Activated naive CD8-positive, alpha-beta T cell (primary cell): ENCODE measurements around the gene TMEM209.
"Not testable (repeated sequence)": the region's sequence is repeated elsewhere in the genome, so short reads cannot be mapped to it uniquely, and the experiment has no call there.

Experiments used
- H3K27ac Mint-ChIP-seq: one replicate; pipeline ENCODE4 v1.8.0; 2021; ENCODE audit warnings: mixed read lengths
- H3K27me3 Mint-ChIP-seq: one replicate; pipeline ENCODE4 v1.8.0; 2021; ENCODE audit warnings: mixed read lengths
- H3K36me3 Mint-ChIP-seq: one replicate; pipeline ENCODE4 v1.8.0; 2021; ENCODE audit warnings: mixed read lengths
- H3K4me1 Mint-ChIP-seq: one replicate; pipeline ENCODE4 v1.8.0; 2021; ENCODE audit warnings: low read depth, mixed read lengths
- H3K4me3 Mint-ChIP-seq: one replicate; pipeline ENCODE4 v1.8.0; 2021; ENCODE audit warnings: mild to moderate bottlenecking, mixed read lengths
- H3K9me3 Mint-ChIP-seq: one replicate; pipeline ENCODE4 v1.8.0; 2021; ENCODE audit warnings: low read depth, mixed read lengths

TMEM209 gene

DNA sequence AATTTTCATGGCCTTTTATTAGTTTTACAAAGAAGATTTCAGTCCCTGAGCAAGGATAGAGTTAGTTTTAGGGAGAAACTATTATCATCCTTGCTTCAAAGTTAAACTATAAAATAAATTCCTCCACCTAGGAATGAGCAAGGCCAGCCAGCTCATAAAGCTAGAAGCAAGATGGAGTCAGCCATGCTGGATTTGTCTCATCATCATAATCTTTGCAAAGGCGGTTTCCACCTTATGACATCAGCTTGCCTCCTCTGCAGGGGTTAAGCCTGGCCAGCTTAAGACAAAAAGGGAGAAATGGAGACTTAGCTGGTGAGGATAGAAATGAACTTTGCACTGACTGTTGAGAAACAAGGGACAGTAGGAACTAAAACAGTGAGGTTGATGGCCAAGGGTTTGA is 21.1 kb upstream of the TMEM209 start:
- H3K27ac Mint-ChIP-seq: no peak overlapping the region
- no peak overlapping the region for H3K4me3 Mint-ChIP-seq
- no peaks in the 10 kb centered on the region for H3K4me1 Mint-ChIP-seq
- no peaks in the 10 kb centered on the region for H3K9me3 Mint-ChIP-seq
- no peaks in the 10 kb centered on the region for H3K27me3 Mint-ChIP-seq
- H3K36me3 Mint-ChIP-seq: no peaks in the 10 kb centered on the region

DNA sequence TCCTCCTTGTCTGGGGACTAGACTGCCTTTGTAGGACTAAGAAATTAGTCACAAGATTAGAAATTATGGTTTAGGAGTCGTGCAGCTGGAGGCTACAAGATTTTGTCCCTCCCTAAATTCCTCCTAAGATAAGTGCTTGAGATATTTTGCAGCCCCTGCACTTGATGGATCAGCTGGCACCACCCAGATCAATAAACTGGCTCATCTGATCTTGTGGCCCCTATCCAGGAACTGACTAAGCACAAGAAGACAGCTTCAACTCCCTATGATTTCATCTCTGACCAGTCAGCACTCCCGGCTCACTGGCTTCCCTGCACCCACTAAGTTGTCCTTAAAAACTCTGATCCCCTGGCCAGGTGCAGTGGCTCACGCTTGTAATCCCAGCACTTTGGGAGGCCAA is 19.7 kb upstream of the TMEM209 start:
- not testable (repeated sequence) for H3K4me1 Mint-ChIP-seq, H3K4me3 Mint-ChIP-seq, H3K27ac Mint-ChIP-seq, H3K27me3 Mint-ChIP-seq, H3K36me3 Mint-ChIP-seq, H3K9me3 Mint-ChIP-seq

DNA sequence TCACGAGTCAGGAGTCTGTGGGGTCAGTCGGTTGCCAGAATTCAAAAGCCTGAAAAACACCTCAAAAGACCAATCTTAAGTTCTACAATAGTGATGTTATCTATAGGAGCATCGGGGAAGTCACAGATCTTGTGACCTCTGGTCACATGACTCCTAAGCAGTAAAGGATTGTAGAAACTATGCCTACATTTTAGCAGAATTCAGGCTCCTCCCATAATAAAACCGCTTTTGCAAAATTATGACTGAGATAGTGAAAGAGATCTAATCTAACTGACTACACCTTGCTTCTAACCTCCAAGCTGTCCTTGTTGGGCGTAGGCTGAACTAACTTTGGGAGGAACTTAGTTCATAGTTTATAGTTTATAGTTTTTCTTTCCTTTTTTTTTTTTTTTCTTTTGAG is 19.0 kb upstream of the TMEM209 start:
- Mint-ChIP-seq H3K4me3 (no peak overlapping the region), H3K9me3 (no peaks in the 10 kb centered on the region), H3K36me3 (no peaks in the 10 kb centered on the region), H3K27me3 (no peaks in the 10 kb centered on the region), H3K4me1 (no peaks in the 10 kb centered on the region), H3K27ac (no peak overlapping the region)

- H3K9me3 Mint-ChIP-seq: no peaks in the 10 kb centered on the region
- no peak overlapping the region for H3K27ac Mint-ChIP-seq
- no peak overlapping the region for H3K4me3 Mint-ChIP-seq
- H3K36me3 Mint-ChIP-seq: no peaks in the 10 kb centered on the region
- no peaks in the 10 kb centered on the region for H3K27me3 Mint-ChIP-seq
- no peaks in the 10 kb centered on the region for H3K4me1 Mint-ChIP-seq
Measured at GRCh38 chr7:130223646-130224045, 18.4 kb upstream of the TMEM209 start.

GRCh38 chr7:130221746-130222145 is 16.5 kb upstream of the TMEM209 start:
- Mint-ChIP-seq H3K36me3 (no peaks in the 10 kb centered on the region), H3K27ac (no peak overlapping the region), H3K27me3 (no peaks in the 10 kb centered on the region), H3K9me3 (no peaks in the 10 kb centered on the region), H3K4me3 (no peak overlapping the region), H3K4me1 (no peaks in the 10 kb centered on the region)

DNA sequence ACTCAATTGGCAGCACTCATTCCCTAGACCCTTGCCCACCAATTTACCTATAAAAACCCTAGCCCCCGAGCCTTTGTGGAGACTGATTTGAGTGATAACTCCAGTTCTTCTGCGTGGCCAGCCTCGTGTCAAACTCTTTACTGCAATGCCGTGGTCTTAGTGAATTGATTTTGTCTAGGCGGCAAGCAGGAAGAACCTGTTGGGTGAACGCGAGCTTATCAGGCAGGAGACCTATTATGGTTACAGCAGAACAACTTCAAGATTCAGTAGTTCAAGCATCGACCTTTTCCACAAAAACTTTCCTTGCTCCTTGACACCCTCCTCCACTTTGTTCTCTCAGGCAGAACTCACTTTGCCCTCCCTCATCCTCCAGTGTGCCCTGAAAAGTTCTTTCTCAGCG is 14.7 kb upstream of the TMEM209 start:
- no peak overlapping the region for H3K4me3 Mint-ChIP-seq
- H3K27me3 Mint-ChIP-seq: no peaks in the 10 kb centered on the region
- H3K27ac Mint-ChIP-seq: no peak overlapping the region
- no peaks in the 10 kb centered on the region for H3K9me3 Mint-ChIP-seq
- H3K36me3 Mint-ChIP-seq: no peaks in the 10 kb centered on the region
- H3K4me1 Mint-ChIP-seq: no peaks in the 10 kb centered on the region

DNA sequence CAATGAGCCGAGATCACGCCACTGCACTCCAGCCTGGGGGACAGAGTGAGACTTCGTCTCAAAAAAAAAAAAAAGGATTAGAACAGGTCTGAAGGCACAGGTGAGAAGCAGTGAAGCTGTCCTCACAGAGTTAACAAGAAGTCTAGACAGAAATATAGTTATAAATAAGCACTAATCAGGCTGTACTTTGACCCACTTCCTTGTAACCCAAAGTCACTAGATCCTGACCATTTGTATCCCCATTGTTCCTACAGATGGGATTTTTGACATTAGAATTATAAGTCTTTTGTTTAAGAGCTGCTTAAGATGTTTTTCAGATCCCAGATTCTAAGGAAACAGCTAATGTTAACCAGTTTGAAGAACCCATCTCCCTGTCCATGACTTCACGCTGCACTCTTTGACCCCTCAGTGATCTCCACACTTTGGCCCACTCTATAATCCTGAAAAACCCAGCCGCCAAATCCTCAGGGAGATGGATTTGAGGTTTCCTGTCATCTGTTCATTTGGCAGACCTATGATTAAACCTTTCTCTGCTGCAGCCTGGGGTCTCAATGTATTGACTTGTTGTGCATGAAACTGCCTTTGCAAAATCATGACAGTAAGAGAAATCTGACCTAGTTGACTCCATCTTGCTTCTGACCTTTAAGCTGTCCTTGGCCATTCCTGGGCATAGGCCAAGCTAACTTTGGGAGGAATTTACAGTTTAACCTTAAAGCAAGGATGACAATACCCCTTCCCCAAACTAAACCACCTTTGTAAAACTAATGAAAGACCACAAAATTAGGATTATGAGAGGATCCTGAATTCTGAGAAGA is 13.8 kb upstream of the TMEM209 start:
- Mint-ChIP-seq H3K36me3 (peaks cover 2% of the 10 kb centered on the region), H3K27ac (no peak overlapping the region), H3K4me1 (no peaks in the 10 kb centered on the region), H3K27me3 (peaks cover 2% of the 10 kb centered on the region), H3K9me3 (no peaks in the 10 kb centered on the region), H3K4me3 (no peak overlapping the region)

DNA sequence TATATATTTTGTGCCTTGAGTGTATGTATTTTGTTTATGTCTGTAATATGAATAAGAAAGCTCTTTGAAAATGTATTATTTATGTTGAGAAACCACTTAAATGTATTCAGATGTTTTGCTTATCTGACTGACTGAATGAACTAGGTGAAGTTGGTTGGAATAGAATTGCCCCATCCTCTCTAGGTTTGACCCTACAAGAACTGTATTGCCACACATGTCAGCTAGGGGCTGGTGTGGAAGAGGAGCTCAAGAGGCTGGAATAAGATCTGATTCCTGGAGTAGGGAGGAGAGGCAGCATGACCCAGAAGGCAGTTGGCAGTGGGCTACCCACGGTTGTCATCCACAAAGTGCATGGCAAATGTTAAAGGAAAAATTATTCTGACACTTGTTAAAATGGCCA is 11.5 kb upstream of the TMEM209 start:
- no peaks in the 10 kb centered on the region for H3K9me3 Mint-ChIP-seq
- H3K4me3 Mint-ChIP-seq: no peak overlapping the region
- H3K4me1 Mint-ChIP-seq: no peaks in the 10 kb centered on the region
- no peak overlapping the region for H3K27ac Mint-ChIP-seq
- peaks cover 2% of the 10 kb centered on the region for H3K36me3 Mint-ChIP-seq
- H3K27me3 Mint-ChIP-seq: peaks cover 6% of the 10 kb centered on the region

GRCh38 chr7:130216025-130216424 is 10.8 kb upstream of the TMEM209 start:
- Mint-ChIP-seq H3K27me3 (peaks cover 6% of the 10 kb centered on the region), H3K36me3 (peaks cover 2% of the 10 kb centered on the region), H3K27ac (no peak overlapping the region), H3K4me3 (no peak overlapping the region), H3K9me3 (no peaks in the 10 kb centered on the region), H3K4me1 (no peaks in the 10 kb centered on the region)

GRCh38 chr7:130213828-130214227 is 8.6 kb upstream of the TMEM209 start:
- Mint-ChIP-seq H3K9me3 (no peaks in the 10 kb centered on the region), H3K36me3 (peaks cover 2% of the 10 kb centered on the region), H3K27me3 (peaks cover 6% of the 10 kb centered on the region), H3K4me3 (no peak overlapping the region), H3K4me1 (no peaks in the 10 kb centered on the region), H3K27ac (no peak overlapping the region)

- H3K4me3 Mint-ChIP-seq: no peak overlapping the region
- H3K27ac Mint-ChIP-seq: no peak overlapping the region
- H3K27me3 Mint-ChIP-seq: peaks cover 6% of the 10 kb centered on the region
- peaks cover 2% of the 10 kb centered on the region for H3K4me1 Mint-ChIP-seq
- H3K9me3 Mint-ChIP-seq: no peaks in the 10 kb centered on the region
- H3K36me3 Mint-ChIP-seq: peaks cover 2% of the 10 kb centered on the region
Measured at GRCh38 chr7:130210181-130210935, 5.2 kb upstream of the TMEM209 start.

DNA sequence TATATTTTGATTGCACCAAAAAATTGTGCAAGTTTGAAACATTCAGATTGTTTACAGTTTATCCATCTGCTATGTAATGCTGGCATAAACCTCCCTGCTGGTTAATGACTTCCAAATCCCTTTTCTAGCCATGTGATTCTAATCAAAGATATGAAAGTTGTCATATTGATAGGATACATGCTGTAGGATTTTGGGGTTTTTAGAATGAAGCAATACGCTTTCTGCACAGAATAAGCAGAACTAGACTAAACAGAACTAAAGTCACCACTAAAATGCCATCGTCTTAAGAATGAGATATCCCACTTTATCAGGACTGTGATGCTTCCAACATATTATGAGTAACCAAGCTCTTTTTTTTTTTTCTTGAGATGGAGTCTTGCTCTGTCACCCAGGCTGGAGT is 3.3 kb upstream of the TMEM209 start:
- H3K27ac Mint-ChIP-seq: no peak overlapping the region
- peaks cover 3% of the 10 kb centered on the region for H3K27me3 Mint-ChIP-seq
- H3K4me3 Mint-ChIP-seq: no peak overlapping the region
- H3K36me3 Mint-ChIP-seq: no peaks in the 10 kb centered on the region
- H3K9me3 Mint-ChIP-seq: no peaks in the 10 kb centered on the region
- peaks cover 18% of the 10 kb centered on the region for H3K4me1 Mint-ChIP-seq

GRCh38 chr7:130207642-130208041 is 2.4 kb upstream of the TMEM209 start, which contains the start of gene SSMEM1:
Gene SSMEM1, plus strand, starts transcription at chr7:130207860. Its CDS starts 51 bp downstream, at chr7:130207911.
- Mint-ChIP-seq H3K4me3 (peak within 1 kb of the TSS; percentile 60), H3K27ac (no peak within 1 kb of the TSS)

DNA sequence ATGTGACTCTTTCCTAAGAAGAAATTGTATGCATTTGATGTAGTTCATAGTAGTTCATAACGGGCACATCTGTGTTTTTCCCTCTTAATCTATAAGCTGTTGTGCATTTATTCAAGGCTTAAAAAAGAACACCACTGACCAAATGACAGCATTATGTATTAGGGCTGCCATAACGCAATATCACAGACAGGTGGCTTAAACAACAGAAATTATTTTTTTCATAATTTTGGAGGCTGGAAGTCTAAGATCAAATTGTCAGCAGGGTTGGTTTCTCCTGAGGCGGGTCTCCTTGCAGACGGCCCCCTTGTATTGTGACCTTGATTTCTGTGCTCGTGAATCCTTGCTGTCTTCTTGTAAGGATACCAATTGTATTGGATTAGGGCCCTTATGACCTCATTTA is 1.8 kb upstream of the TMEM209 start:
- Mint-ChIP-seq H3K27ac (no peak overlapping the region), H3K36me3 (peaks cover 2% of the 10 kb centered on the region), H3K4me3 (peak overlapping the region; percentile 60), H3K9me3 (no peaks in the 10 kb centered on the region), H3K27me3 (peaks cover 2% of the 10 kb centered on the region), H3K4me1 (peaks cover 28% of the 10 kb centered on the region)

More at GRCh38 chr7:130207642-130208041, 2.4 kb upstream of the TMEM209 start, which contains the start of gene SSMEM1:
- H3K27me3 Mint-ChIP-seq: peaks cover 3% of the 10 kb centered on the region
- peaks cover 24% of the 10 kb centered on the region for H3K4me1 Mint-ChIP-seq
- H3K36me3 Mint-ChIP-seq: peaks cover 2% of the 10 kb centered on the region
- no peaks in the 10 kb centered on the region for H3K9me3 Mint-ChIP-seq

GRCh38 chr7:130201796-130202195 is 3.4 kb downstream of the TMEM209 start:
- H3K4me3 Mint-ChIP-seq: no peak overlapping the region
- no peaks in the 10 kb centered on the region for H3K9me3 Mint-ChIP-seq
- H3K4me1 Mint-ChIP-seq: peaks cover 42% of the 10 kb centered on the region
- no peak overlapping the region for H3K27ac Mint-ChIP-seq
- peaks cover 11% of the 10 kb centered on the region for H3K36me3 Mint-ChIP-seq
- H3K27me3 Mint-ChIP-seq: no peaks in the 10 kb centered on the region
